Right lobe of liver (tissue), 4 donors: ENCODE data around the gene RDM1.

Experiments used
- POLR2A ChIP-seq: fragments of 450-650 bp; IDR thresholded peaks from one replicate; pipeline ENCODE4 v1.6.1; 2017; ENCODE audit warnings: antibody characterized with exemption, mild to moderate bottlenecking
- TF ChIP-seq, protein P1 (sequence below), 4 donors: fragments of 200-600 bp in 3 of 4; fragments of 450-650 bp in 1 of 4; IDR thresholded peaks; one replicate each; pipeline versions ENCODE4 v1.5.1 to v1.8.0; 2016 to 2022; ENCODE audit warnings: antibody characterized with exemption in 4 of 4, mild to moderate bottlenecking in 2 of 4
- donor health status: DM: no; HTN: no; CAD: no.
- donor health status: DM: no; HTN: no; CAD: no.
- donor health status: DM: no; HTN: yes; CAD: no.

GRCh38 chr17:35923609-35924114 is 6.9 kb downstream of the RDM1 start:
- no peak for TF ChIP-seq POLR2A
- TF ChIP-seq, protein P1, sequence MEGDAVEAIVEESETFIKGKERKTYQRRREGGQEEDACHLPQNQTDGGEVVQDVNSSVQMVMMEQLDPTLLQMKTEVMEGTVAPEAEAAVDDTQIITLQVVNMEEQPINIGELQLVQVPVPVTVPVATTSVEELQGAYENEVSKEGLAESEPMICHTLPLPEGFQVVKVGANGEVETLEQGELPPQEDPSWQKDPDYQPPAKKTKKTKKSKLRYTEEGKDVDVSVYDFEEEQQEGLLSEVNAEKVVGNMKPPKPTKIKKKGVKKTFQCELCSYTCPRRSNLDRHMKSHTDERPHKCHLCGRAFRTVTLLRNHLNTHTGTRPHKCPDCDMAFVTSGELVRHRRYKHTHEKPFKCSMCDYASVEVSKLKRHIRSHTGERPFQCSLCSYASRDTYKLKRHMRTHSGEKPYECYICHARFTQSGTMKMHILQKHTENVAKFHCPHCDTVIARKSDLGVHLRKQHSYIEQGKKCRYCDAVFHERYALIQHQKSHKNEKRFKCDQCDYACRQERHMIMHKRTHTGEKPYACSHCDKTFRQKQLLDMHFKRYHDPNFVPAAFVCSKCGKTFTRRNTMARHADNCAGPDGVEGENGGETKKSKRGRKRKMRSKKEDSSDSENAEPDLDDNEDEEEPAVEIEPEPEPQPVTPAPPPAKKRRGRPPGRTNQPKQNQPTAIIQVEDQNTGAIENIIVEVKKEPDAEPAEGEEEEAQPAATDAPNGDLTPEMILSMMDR (IDR thresholded peaks at IDR 0.05) = no peak
